Lower leg skin (tissue), 4 donors: ENCODE measurements around the gene ADGRL3. TPM values are rescaled to one million over a fixed set of nuclear protein-coding genes. Genes with fewer than 3 reads are reported as not detected.

Experiments used
- DNase-seq, 2 donors: peaks; one replicate each; pipeline ENCODE4 v3.0.0-alpha.2; 2019; ENCODE audit warnings: low spot score in 2 of 2
- H3K4me3 ChIP-seq: fragments of 200-600 bp; sonication (generic); 2 replicates; pipeline ENCODE4 v1.5.1; 2017; ENCODE audit warnings: mild to moderate bottlenecking, low read depth; ENCODE audit not compliant: poor library complexity, severe bottlenecking
- POLR2A ChIP-seq, 2 donors: fragments of 450-650 bp; IDR thresholded peaks; one replicate each; pipeline ENCODE4 v1.6.1; 2016 to 2017; ENCODE audit warnings: antibody characterized with exemption in 2 of 2, mild to moderate bottlenecking in 1 of 2, moderate library complexity in 1 of 2
- WGBS, 2 donors: methylation state at CpG; one replicate each; pipeline ENCODE4 v1.1.5; 2018; 5-methylcytosine and 5-hydroxymethylcytosine counted together
- intact Hi-C: fragments of 100-400 bp; cut with DNase I; formaldehyde crosslinking; loops from one replicate; pipeline ENCODE4 v1.15.0; 2023; ENCODE audit warnings: low total_unique reads
- total RNA-seq, 4 donors: library from RNA; depleted of rRNA; stranded (reverse); fragments of >200 nt; gene quantifications; one replicate each; pipeline ENCODE4 v1.1.0, GENCODE V29; 2016
- TF ChIP-seq, protein P1 (sequence below), 3 donors: fragments of 450-650 bp; IDR thresholded peaks; one replicate each; pipeline ENCODE4 v1.5.1; 2016; ENCODE audit warnings: antibody characterized with exemption in 3 of 3, mild to moderate bottlenecking in 3 of 3, moderate library complexity in 2 of 3

The ADGRL3 gene
- total RNA-seq, 4 donors from 2014 or later, result 1.8 to 21.2 (median 8.2) TPM

DNA sequence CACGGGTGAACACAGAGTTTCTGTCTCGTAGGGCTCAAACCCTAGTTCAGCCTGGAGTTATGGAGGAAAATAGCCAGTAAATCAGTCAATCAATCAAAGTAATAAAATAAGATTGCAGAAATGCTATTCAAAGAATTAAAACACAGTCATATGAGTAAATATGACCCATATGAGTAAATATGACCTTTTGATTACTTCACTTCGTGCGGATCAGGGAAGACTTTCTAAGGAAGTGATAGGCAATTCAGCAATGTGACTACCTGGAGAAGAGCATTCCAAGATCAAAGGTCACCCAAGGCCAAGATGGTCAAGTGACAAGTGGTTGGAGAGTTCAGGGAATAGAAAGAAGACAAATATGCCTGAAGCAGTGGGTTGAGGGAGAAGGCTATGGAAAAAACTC, 722.6 kb downstream of the ADGRL3 start:
- intact Hi-C loops, result no loop called here
- TF ChIP-seq, protein P1, sequence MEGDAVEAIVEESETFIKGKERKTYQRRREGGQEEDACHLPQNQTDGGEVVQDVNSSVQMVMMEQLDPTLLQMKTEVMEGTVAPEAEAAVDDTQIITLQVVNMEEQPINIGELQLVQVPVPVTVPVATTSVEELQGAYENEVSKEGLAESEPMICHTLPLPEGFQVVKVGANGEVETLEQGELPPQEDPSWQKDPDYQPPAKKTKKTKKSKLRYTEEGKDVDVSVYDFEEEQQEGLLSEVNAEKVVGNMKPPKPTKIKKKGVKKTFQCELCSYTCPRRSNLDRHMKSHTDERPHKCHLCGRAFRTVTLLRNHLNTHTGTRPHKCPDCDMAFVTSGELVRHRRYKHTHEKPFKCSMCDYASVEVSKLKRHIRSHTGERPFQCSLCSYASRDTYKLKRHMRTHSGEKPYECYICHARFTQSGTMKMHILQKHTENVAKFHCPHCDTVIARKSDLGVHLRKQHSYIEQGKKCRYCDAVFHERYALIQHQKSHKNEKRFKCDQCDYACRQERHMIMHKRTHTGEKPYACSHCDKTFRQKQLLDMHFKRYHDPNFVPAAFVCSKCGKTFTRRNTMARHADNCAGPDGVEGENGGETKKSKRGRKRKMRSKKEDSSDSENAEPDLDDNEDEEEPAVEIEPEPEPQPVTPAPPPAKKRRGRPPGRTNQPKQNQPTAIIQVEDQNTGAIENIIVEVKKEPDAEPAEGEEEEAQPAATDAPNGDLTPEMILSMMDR (IDR thresholded peaks at IDR 0.05), result no peak
- no peak for TF ChIP-seq POLR2A (IDR thresholded peaks at IDR 0.05)
- no peak for DNase-seq

DNA sequence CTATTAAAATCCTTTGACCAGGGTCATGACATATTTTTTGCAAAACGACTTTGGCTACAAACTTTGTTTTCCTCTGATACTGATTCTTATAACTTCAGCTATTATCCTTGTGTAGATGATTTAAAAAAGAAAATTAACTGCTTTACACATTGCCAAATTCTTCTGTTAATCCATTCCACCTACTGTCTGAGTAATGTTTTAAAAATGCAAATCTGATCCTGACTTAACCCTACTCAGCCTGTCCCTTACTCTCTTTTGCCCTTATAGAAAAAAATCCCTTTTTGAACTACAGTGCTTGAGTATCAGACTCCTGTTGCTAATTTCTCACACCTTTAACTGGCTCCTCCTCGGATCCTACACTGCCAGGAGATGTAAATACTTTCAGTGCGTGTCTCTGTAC, 723.1 kb downstream of the ADGRL3 start:
- no peak overlapping the region for H3K4me3 ChIP-seq
- 31 to 32% methylated on average over 3 of the region's 3 CpGs for WGBS, 2 donors
- no peak for DNase-seq
- TF ChIP-seq POLR2A (IDR thresholded peaks at IDR 0.05), result no peak
- TF ChIP-seq, protein P1 (IDR thresholded peaks at IDR 0.05), result no peak
- intact Hi-C loops, result no loop called here

More for the DNA sequence above, 722.6 kb downstream of the ADGRL3 start:
- H3K4me3 ChIP-seq, result no peak overlapping the region
- 74 to 80% methylated on average over 4 of the region's 4 CpGs for WGBS, 2 donors

DNA sequence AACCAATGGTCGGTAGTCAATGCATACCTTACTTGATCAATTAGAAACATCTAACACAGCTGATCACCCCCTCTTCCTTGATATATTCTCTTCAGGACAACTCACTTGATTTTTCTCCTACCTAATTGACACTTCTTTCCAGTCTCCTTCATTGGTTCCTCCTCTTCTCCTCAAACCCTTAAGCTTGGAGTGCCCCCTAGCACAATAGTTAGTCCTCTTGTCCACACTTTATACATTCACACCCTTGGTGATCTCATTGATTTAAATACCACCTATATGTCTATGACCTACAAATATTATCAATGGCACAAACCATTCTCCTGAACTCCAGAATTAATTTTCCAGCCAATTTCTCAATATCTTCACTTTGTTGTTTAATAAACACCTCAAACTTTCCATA, 724.0 kb downstream of the ADGRL3 start:
- intact Hi-C loops, result no loop called here
- WGBS, 2 donors, result 85 to 96% methylated on average over 1 of the region's 1 CpG
- H3K4me3 ChIP-seq, result no peak overlapping the region
- DNase-seq, result no peak
- TF ChIP-seq POLR2A (IDR thresholded peaks at IDR 0.05), result no peak
- TF ChIP-seq, protein P1 (IDR thresholded peaks at IDR 0.05), result no peak

GRCh38 chr4:61933527-61933926, 733.4 kb downstream of the ADGRL3 start:
- DNase-seq, result no peak
- 32 to 38% methylated on average over 1 of the region's 1 CpG for WGBS, 2 donors
- intact Hi-C loops, result no loop called here

GRCh38 chr4:61934198-61934597, 734.1 kb downstream of the ADGRL3 start:
- intact Hi-C loops, result no loop called here
- DNase-seq, result no peak
- no peak for TF ChIP-seq POLR2A (IDR thresholded peaks at IDR 0.05)
- TF ChIP-seq, protein P1 (IDR thresholded peaks at IDR 0.05), result no peak
- H3K4me3 ChIP-seq, result no peak overlapping the region

More at GRCh38 chr4:61933527-61933926, 733.4 kb downstream of the ADGRL3 start:
- H3K4me3 ChIP-seq, result no peak overlapping the region
- TF ChIP-seq, protein P1 (IDR thresholded peaks at IDR 0.05), result no peak
- no peak for TF ChIP-seq POLR2A (IDR thresholded peaks at IDR 0.05)

DNA sequence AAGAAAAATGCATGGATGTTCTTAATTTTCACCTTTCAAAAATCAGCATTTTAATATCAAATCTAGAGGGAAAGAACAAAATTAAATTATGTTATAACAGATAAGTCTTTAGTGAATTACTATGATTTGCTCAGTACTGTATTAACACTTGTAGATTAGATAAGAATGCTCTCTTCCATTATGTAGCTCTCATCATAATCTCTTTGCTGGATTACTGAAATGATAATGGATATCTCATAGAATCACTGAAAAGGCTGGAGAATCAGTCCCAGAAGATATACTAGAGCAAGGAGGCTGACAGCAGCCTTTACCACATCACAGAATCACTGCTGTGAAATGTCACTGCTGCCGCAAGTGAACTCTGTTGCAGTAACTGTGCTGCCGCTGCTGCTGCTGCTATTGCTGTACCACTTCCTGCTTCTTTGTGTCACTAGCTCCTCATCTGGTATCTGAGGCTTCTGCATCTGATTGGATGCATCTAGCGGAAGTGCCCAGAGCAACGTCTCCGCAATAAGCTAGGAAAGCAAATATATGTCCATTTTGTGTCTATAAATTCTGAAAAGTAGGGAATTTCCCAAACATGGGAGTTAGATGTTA, 738.2 kb downstream of the ADGRL3 start:
- intact Hi-C loops, result no loop called here
- TF ChIP-seq, protein P1 (IDR thresholded peaks at IDR 0.05), result no peak
- TF ChIP-seq POLR2A (IDR thresholded peaks at IDR 0.05), result no peak
- no peak for DNase-seq
- 92 to 95% methylated on average over 5 of the region's 5 CpGs for WGBS, 2 donors
- no peak overlapping the region for H3K4me3 ChIP-seq
